ENCODE data around the gene C1orf122. TPM values are rescaled to one million over a fixed set of nuclear protein-coding genes. Genes with fewer than 3 reads are reported as not detected.

Gene C1orf122
- total RNA-seq, 1 experiment from 2014 or later: 72.5 TPM

DNA sequence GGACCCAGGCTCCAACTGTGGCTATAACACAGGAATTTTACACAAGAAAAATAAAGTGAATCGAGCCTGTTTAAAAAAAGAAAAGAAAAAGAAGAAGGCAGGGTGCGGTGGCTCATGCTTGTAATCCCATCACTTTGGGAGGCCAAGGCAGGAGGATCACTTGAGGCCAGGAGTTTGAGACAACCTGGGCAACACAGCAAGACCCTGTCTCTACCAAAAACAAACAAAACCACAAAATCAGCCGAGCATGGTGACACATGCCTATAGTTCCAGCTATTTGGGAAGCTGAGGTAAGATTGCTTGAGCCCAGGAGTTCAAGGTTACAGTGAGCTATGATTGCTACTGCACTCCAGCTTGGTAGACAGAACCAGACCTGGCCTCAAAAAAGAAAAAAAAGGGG, 34.1 kb downstream of the C1orf122 start:
- no TSS peak for BruUV-seq (replicated peaks)
- ChIA-PET CTCF (no interaction called here), POLR2A (ENCODE audit: unreplicated experiment) (no interaction called here)
- H4K20me1 ChIP-seq (ENCODE audit: low read length): no peaks in the 10 kb centered on the region
- peaks cover 24% of the 10 kb centered on the region for H3K36me3 ChIP-seq (ENCODE audit: low read depth, low read length)
- H3K9ac ChIP-seq (ENCODE audit: low read length): no peak overlapping the region
- no peaks in the 10 kb centered on the region for H3K27me3 ChIP-seq (ENCODE audit: low read length)
- H3K9me2 ChIP-seq (replicated peaks; ENCODE audit: low read length): no peaks in the 10 kb centered on the region
- H3K4me2 ChIP-seq (ENCODE audit: low read length): no peak overlapping the region
- DNase-seq (no peak), ATAC-seq (no peak)
- H3F3A ChIP-seq (ENCODE audit: low read length, unreplicated experiment): no peaks in the 10 kb centered on the region
- no peak overlapping the region for H3K27ac ChIP-seq (ENCODE audit: low read length)
- intact Hi-C loops (cut with micrococcal nuclease): no loop called here
- no peaks in the 10 kb centered on the region; the same call in 1 of the 2 replicates for H3K79me2 ChIP-seq (ENCODE audit: low read length)
- H3K4me1 ChIP-seq (ENCODE audit: insufficient read depth, low read length): no peaks in the 10 kb centered on the region
- TF ChIP-seq EZH2phosphoT487 (IDR thresholded peaks at IDR 0.05; ENCODE audit: borderline replicate concordance, low read length) (no peak), EZH2 (IDR thresholded peaks at IDR 0.05; ENCODE audit: low read length, unreplicated experiment) (no peak)
- TF ChIP-seq, protein P1, sequence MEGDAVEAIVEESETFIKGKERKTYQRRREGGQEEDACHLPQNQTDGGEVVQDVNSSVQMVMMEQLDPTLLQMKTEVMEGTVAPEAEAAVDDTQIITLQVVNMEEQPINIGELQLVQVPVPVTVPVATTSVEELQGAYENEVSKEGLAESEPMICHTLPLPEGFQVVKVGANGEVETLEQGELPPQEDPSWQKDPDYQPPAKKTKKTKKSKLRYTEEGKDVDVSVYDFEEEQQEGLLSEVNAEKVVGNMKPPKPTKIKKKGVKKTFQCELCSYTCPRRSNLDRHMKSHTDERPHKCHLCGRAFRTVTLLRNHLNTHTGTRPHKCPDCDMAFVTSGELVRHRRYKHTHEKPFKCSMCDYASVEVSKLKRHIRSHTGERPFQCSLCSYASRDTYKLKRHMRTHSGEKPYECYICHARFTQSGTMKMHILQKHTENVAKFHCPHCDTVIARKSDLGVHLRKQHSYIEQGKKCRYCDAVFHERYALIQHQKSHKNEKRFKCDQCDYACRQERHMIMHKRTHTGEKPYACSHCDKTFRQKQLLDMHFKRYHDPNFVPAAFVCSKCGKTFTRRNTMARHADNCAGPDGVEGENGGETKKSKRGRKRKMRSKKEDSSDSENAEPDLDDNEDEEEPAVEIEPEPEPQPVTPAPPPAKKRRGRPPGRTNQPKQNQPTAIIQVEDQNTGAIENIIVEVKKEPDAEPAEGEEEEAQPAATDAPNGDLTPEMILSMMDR (conservative IDR thresholded peaks at IDR 0.05; ENCODE audit: low read depth, low read length): no peak
- H3K9me3 ChIP-seq (ENCODE audit: low read length): no peaks in the 10 kb centered on the region
- no peak overlapping the region for H3K4me3 ChIP-seq (ENCODE audit: low read length)
- H2AFZ ChIP-seq (ENCODE audit: low read length): no peak overlapping the region

DNA sequence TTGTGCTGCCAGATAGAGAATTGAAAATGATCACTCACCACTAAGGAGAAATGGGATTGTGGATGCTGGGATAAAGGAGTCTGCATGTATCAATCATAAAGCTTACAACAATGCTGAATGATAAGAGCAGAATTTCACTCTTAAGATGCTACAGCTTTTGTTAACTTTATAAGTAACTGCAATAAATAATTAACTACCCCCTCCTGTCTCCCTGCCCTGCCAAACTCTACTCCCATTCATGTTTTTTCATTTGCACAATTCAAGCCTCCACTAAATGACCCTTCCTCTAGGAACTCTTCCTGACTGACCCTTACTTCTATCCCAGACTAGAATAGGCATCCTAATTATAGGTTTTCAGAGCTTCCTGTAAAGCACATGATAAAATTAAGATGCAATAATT, 36.9 kb downstream of the C1orf122 start:
- H3K9me3 ChIP-seq (ENCODE audit: low read length): no peaks in the 10 kb centered on the region
- no peak overlapping the region for H3K9ac ChIP-seq (ENCODE audit: low read length)
- H3K27me3 ChIP-seq (ENCODE audit: low read length): no peaks in the 10 kb centered on the region
- ATAC-seq (no peak), DNase-seq (no peak)
- POLR2A ChIA-PET (ENCODE audit: unreplicated experiment): no interaction called here
- no peak for TF ChIP-seq EZH2 (IDR thresholded peaks at IDR 0.05; ENCODE audit: low read length, unreplicated experiment)
- TF ChIP-seq, protein P1 (conservative IDR thresholded peaks at IDR 0.05; ENCODE audit: low read depth, low read length): no peak
- TF ChIP-seq EZH2phosphoT487 (IDR thresholded peaks at IDR 0.05; ENCODE audit: borderline replicate concordance, low read length): no peak
- H3K4me2 ChIP-seq (ENCODE audit: low read length): no peak overlapping the region
- no peak overlapping the region for H3K27ac ChIP-seq (ENCODE audit: low read length)
- H3F3A ChIP-seq (ENCODE audit: low read length, unreplicated experiment): no peaks in the 10 kb centered on the region
- no peaks in the 10 kb centered on the region for H3K4me1 ChIP-seq (ENCODE audit: insufficient read depth, low read length)
- peaks cover 13% of the 10 kb centered on the region; the same call in 1 of the 2 replicates for H3K36me3 ChIP-seq (ENCODE audit: low read depth, low read length)
- intact Hi-C loops (cut with micrococcal nuclease): no loop called here
- BruUV-seq (replicated peaks): no TSS peak
- no peaks in the 10 kb centered on the region for H3K9me2 ChIP-seq (replicated peaks; ENCODE audit: low read length)
- H4K20me1 ChIP-seq (ENCODE audit: low read length): no peaks in the 10 kb centered on the region
- no peak overlapping the region for H3K4me3 ChIP-seq (ENCODE audit: low read length)
- CTCF ChIA-PET: no interaction called here
- H2AFZ ChIP-seq (ENCODE audit: low read length): no peak overlapping the region
- peaks cover 25% of the 10 kb centered on the region for H3K79me2 ChIP-seq (ENCODE audit: low read length)

DNA sequence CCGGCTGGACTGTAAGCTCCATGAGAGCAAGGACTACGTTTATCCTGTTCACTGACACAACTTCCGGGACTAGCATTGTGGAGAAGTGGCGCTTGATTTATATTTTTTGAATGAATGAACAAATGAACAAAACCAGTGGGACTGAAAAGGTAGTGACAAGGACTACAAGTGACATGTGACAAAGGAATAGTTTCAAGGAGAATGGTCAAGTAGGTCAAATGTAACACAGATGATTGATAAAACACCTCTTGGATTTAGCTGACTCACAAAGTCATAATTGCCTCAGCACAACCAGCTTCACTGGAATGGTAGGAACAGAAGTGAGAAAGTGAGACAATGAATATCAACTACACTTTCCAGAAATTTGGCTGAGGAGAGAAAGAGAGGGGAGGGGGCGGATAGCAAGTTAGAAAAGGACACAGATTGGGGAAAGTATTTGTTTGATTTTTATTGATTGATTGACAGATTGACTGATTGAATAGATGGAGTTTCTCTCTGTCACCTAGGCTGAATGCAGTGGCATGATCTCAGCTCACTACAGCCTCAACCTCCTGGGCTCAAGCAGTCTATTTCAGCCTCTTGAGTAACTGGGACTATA, 37.6 kb downstream of the C1orf122 start:
- ChIA-PET POLR2A (ENCODE audit: unreplicated experiment) (interaction anchor here (0.6 kb wide), 1 partner anchor 174 kb away, joined by 3 read pairs; no protein-coding TSS in a partner anchor), CTCF (no interaction called here)
- Histone ChIP-seq H3K36me3 (ENCODE audit: low read depth, low read length) (peaks cover 7% of the 10 kb centered on the region; the same call in 1 of the 2 replicates), H3K4me2 (ENCODE audit: low read length) (no peak overlapping the region), H4K20me1 (ENCODE audit: low read length) (no peaks in the 10 kb centered on the region), H2AFZ (ENCODE audit: low read length) (no peak overlapping the region), H3K9me2 (replicated peaks; ENCODE audit: low read length) (no peaks in the 10 kb centered on the region), H3K4me3 (ENCODE audit: low read length) (no peak overlapping the region), H3F3A (ENCODE audit: low read length, unreplicated experiment) (no peaks in the 10 kb centered on the region), H3K27ac (ENCODE audit: low read length) (no peak overlapping the region), H3K4me1 (ENCODE audit: insufficient read depth, low read length) (no peaks in the 10 kb centered on the region), H3K27me3 (ENCODE audit: low read length) (no peaks in the 10 kb centered on the region), H3K79me2 (ENCODE audit: low read length) (peaks cover 31% of the 10 kb centered on the region), H3K9ac (ENCODE audit: low read length) (no peak overlapping the region), H3K9me3 (ENCODE audit: low read length) (no peaks in the 10 kb centered on the region)
- TF ChIP-seq, protein P1 (conservative IDR thresholded peaks at IDR 0.05; ENCODE audit: low read depth, low read length): no peak
- no peak for ATAC-seq
- no TSS peak for BruUV-seq (replicated peaks)
- DNase-seq: no peak
- intact Hi-C loops (cut with micrococcal nuclease): no loop called here

Measured in PC-3 (cell line).